Vagina (tissue), 2 donors: ENCODE results near the gene STT3B. TPM values are rescaled to one million over a fixed set of nuclear protein-coding genes. Genes with fewer than 3 reads are reported as not detected.

Source experiments
- DNase-seq, 2 donors: peaks; one replicate each; pipeline ENCODE4 v3.0.0-alpha.2; 2017; ENCODE audit errors: extremely low spot score in 2 of 2
- H3K27ac ChIP-seq: fragments of 200-600 bp; sonication (generic); one replicate; pipeline ENCODE4 v1.5.1; 2019
- H3K27me3 ChIP-seq: fragments of 200-600 bp; sonication (generic); one replicate; pipeline ENCODE4 v1.5.1; 2019
- H3K36me3 ChIP-seq, 2 donors: fragments of 200-600 bp; sonication (generic); one replicate each; pipeline ENCODE4 v1.5.1; 2017 to 2019
- H3K4me1 ChIP-seq: fragments of 200-600 bp; sonication (generic); one replicate; pipeline ENCODE4 v1.5.1; 2019
- H3K4me3 ChIP-seq, 2 donors: fragments of 200-600 bp; sonication (generic); 1 replicate in 1 of 2; 2 replicates in 1 of 2; pipeline ENCODE4 v1.5.1; 2016 to 2019
- H3K9me3 ChIP-seq: fragments of 200-600 bp; sonication (generic); one replicate; pipeline ENCODE4 v1.5.1; 2019
- POLR2A ChIP-seq, 2 donors: fragments of 450-650 bp; IDR thresholded peaks; one replicate each; pipeline ENCODE4 v1.6.1; 2017; ENCODE audit warnings: antibody characterized with exemption in 2 of 2, mild to moderate bottlenecking in 2 of 2, moderate library complexity in 2 of 2
- POLR2AphosphoS5 ChIP-seq, 2 donors: sonication (generic); formaldehyde crosslinking; IDR thresholded peaks; one replicate each; pipeline ENCODE4 v1.9.0; 2017; ENCODE audit warnings: antibody characterized with exemption in 2 of 2, mild to moderate bottlenecking in 2 of 2, low read depth in 1 of 2; ENCODE audit not compliant: insufficient read depth in 1 of 2
- intact Hi-C: fragments of 100-400 bp; cut with DNase I; formaldehyde crosslinking; loops from one replicate; pipeline ENCODE4 v1.15.1; 2023
- total RNA-seq: library from RNA; depleted of rRNA; stranded (reverse); fragments of >200 nt; gene quantifications from one replicate; pipeline ENCODE4 v1.2.3, GENCODE V29; 2016
- TF ChIP-seq, protein P1 (sequence below), 3 experiments: fragments of 450-650 bp in 2 of 3; fragments of 200-600 bp in 1 of 3; sonication (generic) in 1 of 3; IDR thresholded peaks; one replicate each; pipeline ENCODE4 v1.5.1; 2017 to 2019; ENCODE audit warnings: antibody characterized with exemption in 3 of 3, mild to moderate bottlenecking in 2 of 3, moderate library complexity in 2 of 3

Gene STT3B
- total RNA-seq, 1 donor from 2014 or later = 65.3 TPM

DNA sequence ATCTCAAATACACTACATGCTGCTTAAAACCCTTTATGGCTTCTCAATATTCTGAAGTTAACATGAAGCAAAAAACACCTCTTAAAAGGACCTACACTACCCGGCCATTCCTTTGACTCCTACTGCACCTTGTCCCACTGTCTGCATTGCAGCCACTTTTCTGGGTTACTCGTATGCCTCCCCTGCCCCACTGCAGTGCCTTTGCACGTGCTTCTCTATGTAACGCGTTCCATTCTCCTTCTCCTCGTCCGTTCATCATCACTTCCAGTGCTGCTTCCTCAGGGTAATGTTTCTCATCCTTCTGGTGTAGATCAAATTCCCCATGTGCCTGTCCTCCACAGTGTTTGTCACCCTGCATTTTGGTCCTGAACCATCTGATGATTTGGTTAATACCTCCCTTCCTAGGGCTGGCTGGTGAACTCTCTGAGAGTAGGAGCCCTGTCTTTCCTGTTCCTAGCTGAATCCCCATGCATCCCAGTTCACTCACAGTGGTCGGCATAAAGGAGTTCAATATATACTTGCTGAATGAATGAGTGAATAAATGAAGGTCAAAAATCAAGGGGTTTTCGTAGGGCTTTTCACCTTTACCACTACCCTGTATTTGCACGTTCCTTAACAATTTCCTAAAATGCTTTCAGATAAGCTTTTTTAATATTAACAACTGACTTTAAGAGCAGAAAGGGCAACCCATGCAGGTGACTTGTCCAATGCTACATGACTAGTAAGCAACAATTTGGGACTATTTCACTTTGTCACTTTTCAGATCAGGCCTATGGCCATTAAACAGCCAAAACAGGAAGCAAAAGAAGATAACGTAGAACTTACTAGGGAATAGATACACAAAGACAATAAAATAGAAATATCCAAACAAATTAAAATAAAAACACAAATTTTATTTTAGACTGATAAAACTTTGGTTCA, 2.4 kb upstream of the STT3B start:
- Histone ChIP-seq H3K4me1 (peaks cover 20% of the 10 kb centered on the region), H3K27me3 (no peaks in the 10 kb centered on the region), H3K9me3 (no peaks in the 10 kb centered on the region), H3K4me3 (no peak overlapping the region), H3K27ac (no peak overlapping the region), H3K36me3 (no peaks in the 10 kb centered on the region)
- DNase-seq = no peak
- intact Hi-C loops = no loop called here
- TF ChIP-seq, protein P1, sequence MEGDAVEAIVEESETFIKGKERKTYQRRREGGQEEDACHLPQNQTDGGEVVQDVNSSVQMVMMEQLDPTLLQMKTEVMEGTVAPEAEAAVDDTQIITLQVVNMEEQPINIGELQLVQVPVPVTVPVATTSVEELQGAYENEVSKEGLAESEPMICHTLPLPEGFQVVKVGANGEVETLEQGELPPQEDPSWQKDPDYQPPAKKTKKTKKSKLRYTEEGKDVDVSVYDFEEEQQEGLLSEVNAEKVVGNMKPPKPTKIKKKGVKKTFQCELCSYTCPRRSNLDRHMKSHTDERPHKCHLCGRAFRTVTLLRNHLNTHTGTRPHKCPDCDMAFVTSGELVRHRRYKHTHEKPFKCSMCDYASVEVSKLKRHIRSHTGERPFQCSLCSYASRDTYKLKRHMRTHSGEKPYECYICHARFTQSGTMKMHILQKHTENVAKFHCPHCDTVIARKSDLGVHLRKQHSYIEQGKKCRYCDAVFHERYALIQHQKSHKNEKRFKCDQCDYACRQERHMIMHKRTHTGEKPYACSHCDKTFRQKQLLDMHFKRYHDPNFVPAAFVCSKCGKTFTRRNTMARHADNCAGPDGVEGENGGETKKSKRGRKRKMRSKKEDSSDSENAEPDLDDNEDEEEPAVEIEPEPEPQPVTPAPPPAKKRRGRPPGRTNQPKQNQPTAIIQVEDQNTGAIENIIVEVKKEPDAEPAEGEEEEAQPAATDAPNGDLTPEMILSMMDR (IDR thresholded peaks at IDR 0.05) = no peak
- TF ChIP-seq POLR2A (IDR thresholded peaks at IDR 0.05) (no peak), POLR2AphosphoS5 (IDR thresholded peaks at IDR 0.05; ENCODE audit: insufficient read depth in 1 of 2, low read depth in 1 of 2) (no peak)

DNA sequence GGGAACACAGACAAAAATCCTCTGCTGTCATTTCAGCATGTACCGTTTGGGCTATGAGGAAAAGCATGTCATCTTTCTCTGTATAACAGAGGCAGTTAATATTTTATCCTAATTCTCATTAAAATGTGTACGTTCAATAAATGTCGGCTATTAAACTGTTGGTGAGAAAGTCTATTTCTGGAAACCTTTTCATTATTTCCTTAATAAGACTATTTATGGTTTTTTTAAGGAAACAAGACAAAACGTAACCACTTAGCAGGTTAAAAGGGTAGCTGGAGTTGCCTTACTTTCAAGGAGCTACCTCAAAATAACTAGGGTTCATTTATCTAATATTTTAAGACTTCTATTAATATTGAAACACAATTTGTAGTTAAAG, 1.8 kb upstream of the STT3B start:
- DNase-seq = no peak
- no peaks in the 10 kb centered on the region for H3K36me3 ChIP-seq
- H3K4me3 ChIP-seq = peak overlapping the region; percentile 77 to 92
- H3K27ac ChIP-seq = no peak overlapping the region
- H3K27me3 ChIP-seq = no peaks in the 10 kb centered on the region
- TF ChIP-seq, protein P1 (IDR thresholded peaks at IDR 0.05) = no peak
- TF ChIP-seq POLR2A (IDR thresholded peaks at IDR 0.05) = no peak
- no peak for TF ChIP-seq POLR2AphosphoS5 (IDR thresholded peaks at IDR 0.05; ENCODE audit: insufficient read depth in 1 of 2, low read depth in 1 of 2)
- peaks cover 26% of the 10 kb centered on the region for H3K4me1 ChIP-seq
- intact Hi-C loops = no loop called here
- H3K9me3 ChIP-seq = no peaks in the 10 kb centered on the region

DNA sequence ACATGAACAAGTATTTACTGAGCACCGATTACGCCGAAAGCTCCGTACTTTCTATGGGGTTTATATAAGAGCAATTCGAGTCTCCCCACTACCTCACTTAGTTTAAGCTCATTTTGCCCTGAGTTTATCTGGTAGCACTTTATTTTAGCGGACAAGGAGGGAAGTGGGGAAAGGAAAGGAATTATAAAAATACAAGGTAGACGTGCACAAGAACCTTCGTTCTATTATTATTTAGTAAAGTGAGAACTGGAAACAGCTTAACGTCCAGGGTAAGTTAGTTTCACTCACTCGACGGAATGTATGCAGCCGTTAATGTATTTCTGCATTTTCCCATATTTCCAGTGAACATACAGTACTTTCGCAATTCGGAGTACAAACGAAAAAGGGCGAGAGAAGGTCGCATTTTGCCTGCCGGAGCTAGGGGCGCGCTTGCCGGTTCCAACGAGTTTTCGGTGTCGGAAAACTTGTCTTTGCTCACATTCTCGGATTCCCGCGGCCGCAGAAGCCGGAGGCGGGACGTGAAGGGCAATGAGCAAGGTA, 1.2 kb upstream of the STT3B start:
- intact Hi-C loops = no loop called here

DNA sequence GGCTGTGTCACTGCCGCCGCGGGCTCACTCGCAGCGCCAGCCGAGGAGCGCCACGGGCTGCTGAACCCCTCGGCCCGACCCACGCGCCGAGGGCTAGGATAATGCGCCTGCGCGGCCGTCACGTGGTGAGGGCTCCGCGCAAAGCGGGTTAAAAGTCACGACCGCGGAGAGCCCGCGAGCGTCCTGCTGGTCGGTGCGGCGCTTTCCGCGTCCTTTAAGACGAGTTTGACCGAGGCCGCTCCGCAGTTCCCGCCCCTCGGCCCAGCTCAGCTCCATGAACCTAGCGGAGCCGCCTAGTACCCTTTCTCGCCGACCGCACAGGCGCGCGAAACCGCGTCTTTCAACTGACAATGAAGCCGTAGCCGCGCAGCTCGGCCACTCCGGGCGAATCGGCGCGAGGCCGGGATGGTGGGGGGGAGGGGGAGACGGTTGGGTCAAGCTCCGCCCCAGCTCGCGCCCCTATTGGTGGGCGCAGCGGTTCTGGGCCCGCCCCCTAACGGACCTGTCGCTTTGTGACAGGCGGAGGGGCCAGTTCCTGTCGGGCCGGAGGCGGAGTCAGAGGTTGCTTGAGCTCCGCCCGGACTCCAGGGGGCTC, 636 bp upstream of the STT3B start:
- H3K27ac ChIP-seq = peak overlapping the region; percentile 98
- peak; percentile 99 for DNase-seq
- peak overlapping the region; percentile 77 to 92 for H3K4me3 ChIP-seq
- H3K9me3 ChIP-seq = no peaks in the 10 kb centered on the region
- H3K27me3 ChIP-seq = no peaks in the 10 kb centered on the region
- no peaks in the 10 kb centered on the region for H3K36me3 ChIP-seq
- intact Hi-C loops = no loop called here
- H3K4me1 ChIP-seq = peaks cover 38% of the 10 kb centered on the region
- peak in 1 of 2 donors; percentile 72 for TF ChIP-seq POLR2A (IDR thresholded peaks at IDR 0.05)
- TF ChIP-seq, protein P1 (IDR thresholded peaks at IDR 0.05) = no peak
- peak; percentile 90 to 99 for TF ChIP-seq POLR2AphosphoS5 (IDR thresholded peaks at IDR 0.05; ENCODE audit: insufficient read depth in 1 of 2, low read depth in 1 of 2)

More for the DNA sequence above, 1.2 kb upstream of the STT3B start:
- Histone ChIP-seq H3K4me3 (peak overlapping the region; percentile 77 to 92), H3K27me3 (no peaks in the 10 kb centered on the region), H3K9me3 (no peaks in the 10 kb centered on the region), H3K27ac (peak overlapping the region; percentile 98), H3K4me1 (peaks cover 32% of the 10 kb centered on the region), H3K36me3 (no peaks in the 10 kb centered on the region)
- TF ChIP-seq, protein P1 (IDR thresholded peaks at IDR 0.05) = no peak
- no peak for TF ChIP-seq POLR2AphosphoS5 (IDR thresholded peaks at IDR 0.05; ENCODE audit: insufficient read depth in 1 of 2, low read depth in 1 of 2)
- no peak for DNase-seq
